Hepatocyte (in vitro differentiated cells): ENCODE results near the gene CASKIN1. TPM values are rescaled to one million over a fixed set of nuclear protein-coding genes. Genes with fewer than 3 reads are reported as not detected.

Source experiments
- DNase-seq: peaks from one replicate; pipeline ENCODE4 v3.0.0-alpha.2; 2016; ENCODE audit warnings: low spot score
- H2AFZ ChIP-seq: fragments of 200-600 bp; sonication (generic); 2 replicates; pipeline ENCODE4 v1.6.0; 2016; ENCODE audit warnings: antibody characterized with exemption, mild to moderate bottlenecking
- H3K27ac ChIP-seq: fragments of 200-600 bp; sonication (generic); 2 replicates; pipeline ENCODE4 v1.5.1; 2016; ENCODE audit warnings: mild to moderate bottlenecking
- H3K27me3 ChIP-seq: fragments of 200-600 bp; sonication (generic); 2 replicates; pipeline ENCODE4 v1.6.1; 2016
- H3K36me3 ChIP-seq: fragments of 200-600 bp; sonication (generic); replicated peaks from 2 replicates; pipeline ENCODE4 v1.5.1; 2016; ENCODE audit warnings: low read depth; ENCODE audit not compliant: insufficient read depth
- H3K4me1 ChIP-seq: fragments of 200-600 bp; sonication (generic); 2 replicates; pipeline ENCODE4 v1.5.1; 2016; ENCODE audit warnings: mild to moderate bottlenecking, moderate library complexity; ENCODE audit not compliant: insufficient read depth
- H3K4me2 ChIP-seq: fragments of 200-600 bp; sonication (generic); 2 replicates; pipeline ENCODE4 v1.6.0; 2016
- H3K4me3 ChIP-seq: fragments of 200-600 bp; sonication (generic); 2 replicates; pipeline ENCODE4 v1.5.1; 2016; ENCODE audit warnings: mild to moderate bottlenecking
- H3K79me2 ChIP-seq: fragments of 200-600 bp; sonication (generic); 2 replicates; pipeline ENCODE4 v1.6.0; 2017; ENCODE audit warnings: mild to moderate bottlenecking
- H3K9me2 ChIP-seq: fragments of 200-600 bp; sonication (generic); replicated peaks from 2 replicates; pipeline ENCODE4 v1.6.0; 2017; ENCODE audit warnings: mild to moderate bottlenecking; ENCODE audit not compliant: insufficient read depth
- H3K9me3 ChIP-seq: fragments of 200-600 bp; sonication (generic); 2 replicates; pipeline ENCODE4 v1.5.1; 2016; ENCODE audit warnings: low read depth, mild to moderate bottlenecking
- H4K20me1 ChIP-seq: fragments of 200-600 bp; sonication (generic); 2 replicates; pipeline ENCODE4 v1.6.0; 2016; ENCODE audit warnings: mild to moderate bottlenecking; ENCODE audit not compliant: insufficient read depth, poor library complexity, severe bottlenecking
- CTCF ChIP-seq: fragments of 200-600 bp; sonication (generic); IDR thresholded peaks from 2 replicates; pipeline ENCODE4 v1.5.1; 2016; ENCODE audit warnings: antibody characterized with exemption, mild to moderate bottlenecking; ENCODE audit not compliant: poor library complexity
- EZH2 ChIP-seq: fragments of 200-600 bp; sonication (generic); IDR thresholded peaks from 2 replicates; pipeline ENCODE4 v1.6.1; 2016; ENCODE audit warnings: antibody characterized with exemption, mild to moderate bottlenecking, borderline replicate concordance
- EZH2phosphoT487 ChIP-seq: fragments of 200-600 bp; sonication (generic); IDR thresholded peaks from one replicate; pipeline ENCODE4 v1.6.1; 2018; ENCODE audit warnings: antibody characterized with exemption, mild to moderate bottlenecking, low read depth, moderate library complexity; ENCODE audit not compliant: unreplicated experiment, severe bottlenecking
- WGBS: methylation state at CpG from one replicate; pipeline ENCODE4 v1.1.6; 2016; ENCODE audit warnings: low lambda C conversion rate; ENCODE audit errors: missing lambda C conversion rate; 5-methylcytosine and 5-hydroxymethylcytosine counted together
- polyA plus RNA-seq: library from polyadenylated mRNA; unstranded; fragments of >200 nt; fragmentation: Nextera tagmentation; extraction: Ambion mirVana; gene quantifications from 2 replicates; pipeline ENCODE4 v1.2.1, GENCODE V29; 2016
- total RNA-seq: library from RNA; depleted of rRNA; stranded (reverse); fragments of >200 nt; gene quantifications from 2 replicates; pipeline ENCODE4 v1.2.3, GENCODE V29; 2014

The CASKIN1 gene
- total and polyA plus RNA-seq, 2 experiments from 2014 or later: 0.47 to 1.7 TPM

- H3K4me1 ChIP-seq: no peaks in the 10 kb centered on the region
- no peaks in the 10 kb centered on the region for H3K79me2 ChIP-seq
- H3K9me2 ChIP-seq: no peaks in the 10 kb centered on the region
- H3K36me3 ChIP-seq: no peaks in the 10 kb centered on the region
- H3K4me2 ChIP-seq: no peak overlapping the region
- H3K27me3 ChIP-seq: no peaks in the 10 kb centered on the region
- DNase-seq: no peak
- H3K27ac ChIP-seq: no peak overlapping the region
- no peak overlapping the region for H3K4me3 ChIP-seq
- 97% methylated on average over 23 of the region's 23 CpGs for WGBS
- H3K9me3 ChIP-seq: no peaks in the 10 kb centered on the region
- no peaks in the 10 kb centered on the region for H4K20me1 ChIP-seq
- TF ChIP-seq EZH2 (no peak), CTCF (no peak), EZH2phosphoT487 (no peak)
- H2AFZ ChIP-seq: no peak overlapping the region
Measured at GRCh38 chr16:2176047-2176446, 20.4 kb downstream of the CASKIN1 start.

GRCh38 chr16:2175454-2175853 lies 21.0 kb downstream of the CASKIN1 start:
- H3K36me3 ChIP-seq: no peaks in the 10 kb centered on the region
- H3K4me1 ChIP-seq: no peaks in the 10 kb centered on the region
- H2AFZ ChIP-seq: no peak overlapping the region
- H3K9me3 ChIP-seq: no peaks in the 10 kb centered on the region
- no peak overlapping the region for H3K4me2 ChIP-seq
- no peak overlapping the region for H3K4me3 ChIP-seq
- no peak for DNase-seq
- H3K79me2 ChIP-seq: no peaks in the 10 kb centered on the region
- no peaks in the 10 kb centered on the region for H3K9me2 ChIP-seq
- TF ChIP-seq EZH2 (no peak), EZH2phosphoT487 (no peak), CTCF (no peak)
- H4K20me1 ChIP-seq: no peaks in the 10 kb centered on the region
- H3K27ac ChIP-seq: no peak overlapping the region
- H3K27me3 ChIP-seq: no peaks in the 10 kb centered on the region
- WGBS: 96% methylated on average over 8 of the region's 10 CpGs

- no peak overlapping the region for H3K4me3 ChIP-seq
- H3K27me3 ChIP-seq: no peaks in the 10 kb centered on the region
- no peak overlapping the region for H3K27ac ChIP-seq
- no peaks in the 10 kb centered on the region for H3K4me1 ChIP-seq
- H2AFZ ChIP-seq: no peak overlapping the region
- H4K20me1 ChIP-seq: no peaks in the 10 kb centered on the region
- H3K4me2 ChIP-seq: no peak overlapping the region
- H3K79me2 ChIP-seq: no peaks in the 10 kb centered on the region
- no peaks in the 10 kb centered on the region for H3K9me3 ChIP-seq
- no peak for DNase-seq
- WGBS: 96% methylated on average over 21 of the region's 21 CpGs
- no peaks in the 10 kb centered on the region for H3K36me3 ChIP-seq
- H3K9me2 ChIP-seq: no peaks in the 10 kb centered on the region
- TF ChIP-seq EZH2phosphoT487 (no peak), CTCF (no peak), EZH2 (no peak)
Measured at GRCh38 chr16:2174396-2175131, 21.8 kb downstream of the CASKIN1 start.
